SJCRH30 (cell line): ENCODE results near the gene GPATCH1. TPM values are rescaled to one million over a fixed set of nuclear protein-coding genes. Genes with fewer than 3 reads are reported as not detected.
A peak's percentile ranks its signal among the peaks of the same experiment; 100 is the strongest.

Experiments used
- DNase-seq, 2 experiments: peaks; one replicate each; pipeline ENCODE4 v3.0.0-alpha.2; 2015 to 2020
- H3K27ac ChIP-seq: fragments of 250-450 bp; sonication (Bioruptor Pico); 2 replicates; pipeline ENCODE4 v1.5.1; 2020; ENCODE audit warnings: mild to moderate bottlenecking, moderate library complexity
- H3K27me3 ChIP-seq: fragments of 250-450 bp; sonication (Bioruptor Pico); 2 replicates; pipeline ENCODE4 v1.5.1; 2020; ENCODE audit warnings: mild to moderate bottlenecking, moderate library complexity
- H3K36me3 ChIP-seq: fragments of 250-450 bp; sonication (Bioruptor Pico); 2 replicates; pipeline ENCODE4 v1.5.1; 2020; ENCODE audit warnings: mild to moderate bottlenecking, moderate library complexity
- H3K4me1 ChIP-seq: fragments of 250-450 bp; sonication (Bioruptor Pico); 2 replicates; pipeline ENCODE4 v1.5.1; 2020; ENCODE audit warnings: mild to moderate bottlenecking, moderate library complexity
- H3K4me3 ChIP-seq: fragments of 250-450 bp; sonication (Bioruptor Pico); 2 replicates; pipeline ENCODE4 v1.5.1; 2020; ENCODE audit warnings: mild to moderate bottlenecking, moderate library complexity
- H3K9me3 ChIP-seq: fragments of 250-450 bp; sonication (Bioruptor Pico); replicated peaks from 2 replicates; pipeline ENCODE4 v1.5.1; 2020; ENCODE audit warnings: mild to moderate bottlenecking, moderate library complexity
- total RNA-seq: library from RNA; depleted of rRNA; stranded (reverse); fragments of >200 nt; shearing (Covaris generic); gene quantifications from 2 replicates; pipeline ENCODE4 v1.2.3, GENCODE V29; 2014; rRNA removed

Gene GPATCH1
- total RNA-seq, 1 experiment from 2014 or later, result 12.7 TPM

DNA sequence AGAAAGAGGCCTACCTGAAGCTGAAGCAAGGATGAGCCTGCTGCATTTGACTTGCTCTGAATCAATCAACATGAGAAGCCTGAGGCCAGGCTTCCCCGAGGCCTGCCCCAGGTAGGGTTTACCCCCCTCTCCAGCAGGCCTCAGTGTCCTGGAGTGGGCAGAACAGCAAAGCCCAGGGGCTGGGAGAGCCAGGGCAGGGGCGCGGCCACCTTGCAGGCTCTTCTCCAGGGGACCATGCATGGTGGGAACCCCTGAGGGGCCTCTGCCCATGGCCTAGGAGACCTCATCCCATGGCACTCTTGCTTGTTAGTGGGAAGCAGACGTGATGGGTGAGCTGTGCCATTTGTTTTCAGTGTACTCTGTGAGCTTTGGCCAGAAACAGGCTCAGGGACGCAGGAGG, 93.2 kb downstream of the GPATCH1 start:
- Histone ChIP-seq H3K4me3 (no peak overlapping the region), H3K36me3 (no peaks in the 10 kb centered on the region), H3K4me1 (peaks cover 11% of the 10 kb centered on the region), H3K27ac (no peak overlapping the region), H3K9me3 (no peaks in the 10 kb centered on the region), H3K27me3 (no peaks in the 10 kb centered on the region)
- no peak for DNase-seq

DNA sequence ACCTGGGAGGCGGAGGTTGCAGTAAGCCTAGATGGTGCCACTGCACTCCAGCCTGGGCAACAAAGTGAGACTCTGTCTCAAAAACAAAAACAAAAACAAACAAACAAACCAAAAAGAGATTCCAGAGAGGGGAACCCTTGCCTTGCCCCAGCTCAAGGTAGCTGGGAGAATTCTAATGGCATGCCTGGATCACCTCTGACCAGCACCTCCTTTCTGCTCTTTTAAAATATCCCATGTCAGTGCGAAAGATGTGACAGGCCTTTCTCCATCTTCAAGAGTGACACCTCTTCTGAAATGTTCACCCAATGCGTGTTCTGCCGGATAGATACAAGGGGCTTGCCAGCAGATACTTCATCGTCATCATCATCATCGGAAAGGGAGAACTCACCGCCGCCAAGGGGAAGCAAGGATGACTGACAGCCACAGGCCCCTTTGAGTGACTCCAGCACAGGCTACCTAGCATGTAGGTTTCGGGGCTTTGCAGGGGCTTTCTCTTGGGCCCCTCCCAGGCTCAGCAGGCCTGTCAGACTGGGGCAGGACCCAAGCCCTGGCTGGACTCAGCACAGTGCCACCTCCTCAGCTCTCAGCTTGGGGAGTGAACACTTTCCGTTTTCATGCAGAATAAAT, 94.3 kb downstream of the GPATCH1 start:
- no peak for DNase-seq
- no peak overlapping the region for H3K27ac ChIP-seq
- H3K36me3 ChIP-seq, result no peaks in the 10 kb centered on the region
- H3K4me3 ChIP-seq, result no peak overlapping the region
- H3K4me1 ChIP-seq, result peaks cover 11% of the 10 kb centered on the region
- no peaks in the 10 kb centered on the region for H3K9me3 ChIP-seq
- H3K27me3 ChIP-seq, result no peaks in the 10 kb centered on the region

DNA sequence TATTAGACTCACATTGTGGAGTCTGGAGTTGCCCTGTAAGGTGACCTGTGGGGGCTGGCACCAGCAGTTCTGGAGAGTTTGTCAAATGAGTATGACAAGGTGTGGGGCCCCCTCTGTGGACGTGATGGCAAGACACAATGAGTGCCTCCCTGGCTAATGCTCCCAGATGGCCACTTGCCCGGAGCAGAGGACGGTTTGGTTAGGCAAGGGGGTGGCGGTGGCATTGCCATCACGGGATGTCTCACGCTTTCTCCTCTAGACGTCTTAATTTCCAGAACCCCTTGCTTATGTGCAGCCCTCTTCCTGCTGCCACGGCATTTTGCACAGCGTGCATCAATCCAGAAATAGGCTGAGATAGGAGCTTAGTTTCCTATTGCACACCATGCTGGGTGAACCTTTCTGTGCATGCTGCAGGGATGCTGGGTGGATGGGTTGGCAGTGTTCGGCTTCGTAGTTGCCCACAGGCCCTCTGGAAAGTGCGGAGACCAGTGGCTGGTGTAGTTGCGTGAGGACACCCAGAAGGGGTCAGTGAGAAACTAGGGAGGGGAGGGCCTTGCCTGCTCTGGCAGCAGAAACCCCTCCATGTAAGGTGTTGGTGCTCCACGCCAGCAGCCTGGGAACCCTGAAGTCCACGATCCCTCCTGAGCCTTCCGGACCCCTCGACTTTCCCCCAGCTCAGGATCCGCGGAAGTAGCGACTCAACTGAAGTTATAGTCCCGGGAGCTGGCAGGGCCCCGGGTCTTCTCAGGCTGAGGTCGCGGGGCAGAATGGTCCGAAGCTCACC, 95.1 kb downstream of the GPATCH1 start:
- Histone ChIP-seq H3K9me3 (no peaks in the 10 kb centered on the region), H3K27ac (peak overlapping the region; percentile 79), H3K4me3 (peak overlapping the region; percentile 79), H3K27me3 (no peaks in the 10 kb centered on the region), H3K4me1 (peaks cover 11% of the 10 kb centered on the region), H3K36me3 (no peaks in the 10 kb centered on the region)
- peak; percentile 63 for DNase-seq

DNA sequence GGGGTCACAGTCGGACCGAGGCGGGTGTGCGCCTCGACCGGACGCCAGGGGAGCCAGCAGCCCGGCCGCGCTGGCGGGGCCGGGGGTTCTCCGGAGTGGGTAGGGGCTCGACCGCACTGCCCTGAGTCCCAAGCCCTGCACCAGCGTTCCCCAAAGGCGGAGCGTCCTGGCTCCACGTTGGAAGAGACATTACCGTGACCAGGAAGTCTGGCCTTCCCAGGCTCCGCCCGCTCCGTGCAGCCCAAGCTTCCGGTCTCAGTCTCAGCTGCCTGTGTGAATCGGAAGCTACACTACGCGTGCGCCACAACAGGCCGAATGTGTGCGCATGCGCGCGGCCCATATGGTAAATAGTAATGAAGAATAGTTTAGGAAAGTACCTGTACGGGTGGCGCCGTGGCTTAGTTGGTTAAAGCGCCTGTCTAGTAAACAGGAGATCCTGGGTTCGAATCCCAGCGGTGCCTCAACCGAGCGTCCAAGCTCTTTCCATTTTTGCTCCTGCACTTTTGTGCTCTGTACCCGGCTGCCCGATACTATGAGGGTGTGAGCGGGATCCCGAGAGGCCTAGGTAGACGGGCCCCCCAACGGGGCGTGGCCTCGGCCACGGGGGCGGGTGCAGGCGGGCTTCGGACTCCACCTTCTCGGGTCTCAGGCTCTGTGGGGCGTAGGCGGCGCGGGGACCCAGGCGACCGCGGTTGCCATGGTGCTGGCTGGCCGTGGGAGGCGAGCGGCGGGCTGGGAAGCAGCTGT, 95.9 kb downstream of the GPATCH1 start:
- H3K4me3 ChIP-seq, result peak overlapping the region; percentile 79
- peak overlapping the region; percentile 79 for H3K27ac ChIP-seq
- peak; percentile 100 for DNase-seq
- peaks cover 4% of the 10 kb centered on the region for H3K4me1 ChIP-seq
- no peaks in the 10 kb centered on the region for H3K27me3 ChIP-seq
- no peaks in the 10 kb centered on the region for H3K9me3 ChIP-seq
- no peaks in the 10 kb centered on the region for H3K36me3 ChIP-seq

DNA sequence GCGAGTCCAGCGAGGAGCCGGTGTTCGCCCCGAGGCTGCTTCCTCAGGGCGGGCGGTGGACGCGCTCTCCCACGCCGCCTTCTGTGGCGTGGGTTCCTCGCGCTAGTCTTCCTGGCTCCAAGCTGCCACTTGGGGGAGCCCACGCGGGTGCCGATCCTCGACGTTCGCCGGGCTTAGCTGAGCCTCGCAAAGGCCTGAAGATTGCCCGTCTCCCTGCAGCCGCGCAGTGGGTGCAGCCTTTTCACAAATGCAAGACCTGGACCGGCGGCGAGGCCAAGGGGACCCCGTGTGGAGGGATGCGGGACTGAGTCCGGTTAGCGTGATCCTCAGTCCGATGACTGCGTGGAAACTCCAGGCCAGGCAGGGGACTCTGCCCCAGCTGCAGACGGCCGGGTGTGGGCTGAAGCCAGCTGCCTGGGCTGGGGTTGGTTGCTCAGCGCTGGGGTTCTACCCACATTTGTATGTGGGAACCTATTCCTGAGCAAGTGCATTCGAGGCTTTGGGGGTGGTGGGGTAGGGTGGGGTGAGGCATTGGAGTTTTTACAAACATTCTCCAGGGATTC, 96.5 kb downstream of the GPATCH1 start:
- no peak overlapping the region for H3K27ac ChIP-seq
- H3K9me3 ChIP-seq, result no peaks in the 10 kb centered on the region
- H3K4me3 ChIP-seq, result peak overlapping the region; percentile 49
- H3K27me3 ChIP-seq, result no peaks in the 10 kb centered on the region
- H3K36me3 ChIP-seq, result no peaks in the 10 kb centered on the region
- DNase-seq, result no peak
- peaks cover 4% of the 10 kb centered on the region for H3K4me1 ChIP-seq

Other genes with a start within 250 kb of the GPATCH1 start
- gene SLC7A9, start 211.4 kb upstream of the GPATCH1 start, total RNA-seq, result not detected in 2 replicates
- gene CEP89, start 109.2 kb upstream of the GPATCH1 start, total RNA-seq, result 19.8 and 21.3 TPM in 2 replicates
- gene FAAP24, start 108.9 kb upstream of the GPATCH1 start, total RNA-seq, result 6.6 and 7.6 TPM in 2 replicates
- 12.6 and 12.7 TPM in 2 replicates for gene RHPN2, start 16.3 kb upstream of the GPATCH1 start, total RNA-seq
- not detected in 2 replicates for gene WDR88, start 50.9 kb downstream of the GPATCH1 start, total RNA-seq
- gene LRP3, start 113.1 kb downstream of the GPATCH1 start, total RNA-seq, result 32.0 and 33.4 TPM in 2 replicates
- gene SLC7A10, start 144.7 kb downstream of the GPATCH1 start, total RNA-seq, result not detected in 2 replicates
- gene CEBPA, start 221.4 kb downstream of the GPATCH1 start, total RNA-seq, result 5.8 and 5.9 TPM in 2 replicates